Mesendoderm (in vitro differentiated cells): ENCODE data around the gene C12orf43.

Source experiments
- DNase-seq: peaks from one replicate; pipeline ENCODE4 v3.0.0; 2013
- H2AK5ac ChIP-seq: 2 replicates; pipeline ENCODE4 v1.6.1; 2013; ENCODE audit warnings: low read length, inconsistent platforms
- H2BK120ac ChIP-seq: 2 replicates; pipeline ENCODE4 v1.6.1; 2013; ENCODE audit warnings: low read depth, mild to moderate bottlenecking, low read length, moderate library complexity, mixed read lengths
- H2BK15ac ChIP-seq: replicated peaks from 2 replicates; pipeline ENCODE4 v1.6.1; 2013; ENCODE audit warnings: low read depth, mild to moderate bottlenecking, moderate library complexity
- H2BK5ac ChIP-seq: 2 replicates; pipeline ENCODE4 v1.6.1; 2013; ENCODE audit warnings: low read length, inconsistent platforms
- H3K18ac ChIP-seq: 2 replicates; pipeline ENCODE4 v1.6.1; 2013; ENCODE audit warnings: mild to moderate bottlenecking, low read length, mixed read lengths
- H3K23ac ChIP-seq: one replicate; pipeline ENCODE4 v1.6.1; 2013; ENCODE audit warnings: low read length
- H3K27ac ChIP-seq: 2 replicates; pipeline ENCODE4 v1.5.1; 2013; ENCODE audit warnings: low read depth, mild to moderate bottlenecking, inconsistent platforms, low read length, moderate library complexity
- H3K27me3 ChIP-seq: 2 replicates; pipeline ENCODE4 v1.6.1; 2013; ENCODE audit warnings: low read length, control low read depth, mild to moderate bottlenecking, inconsistent platforms; ENCODE audit not compliant: insufficient read depth, poor library complexity
- H3K36me3 ChIP-seq: 2 replicates; pipeline ENCODE4 v1.6.1; 2013; ENCODE audit warnings: low read length, inconsistent platforms; ENCODE audit not compliant: control insufficient read depth, insufficient read depth
- H3K4ac ChIP-seq: one replicate; pipeline ENCODE4 v1.6.1; 2013; ENCODE audit warnings: low read depth, mild to moderate bottlenecking, low read length, moderate library complexity
- H3K4me1 ChIP-seq: 2 replicates; pipeline ENCODE4 v1.6.1; 2013; ENCODE audit warnings: low read depth, low read length, inconsistent platforms; ENCODE audit not compliant: control insufficient read depth
- H3K4me2 ChIP-seq: 2 replicates; pipeline ENCODE4 v1.6.1; 2013; ENCODE audit warnings: low read length
- H3K4me3 ChIP-seq: 2 replicates; pipeline ENCODE4 v1.5.1; 2013; ENCODE audit warnings: mild to moderate bottlenecking, low read length
- H3K56ac ChIP-seq: one replicate; pipeline ENCODE4 v1.6.1; 2013; ENCODE audit warnings: low read length
- H3K79me1 ChIP-seq: 2 replicates; pipeline ENCODE4 v1.6.1; 2013; ENCODE audit warnings: low read length, inconsistent platforms
- H3K79me2 ChIP-seq: 2 replicates; pipeline ENCODE4 v1.6.1; 2013; ENCODE audit warnings: mild to moderate bottlenecking, low read length; ENCODE audit not compliant: control insufficient read depth, insufficient read depth
- H3K9ac ChIP-seq: 2 replicates; pipeline ENCODE4 v1.6.1; 2013; ENCODE audit warnings: low read length, inconsistent platforms
- H4K5ac ChIP-seq: one replicate; pipeline ENCODE4 v1.6.1; 2013; ENCODE audit warnings: low read length
- H4K8ac ChIP-seq: one replicate; pipeline ENCODE4 v1.6.1; 2013; ENCODE audit warnings: low read depth, mild to moderate bottlenecking, control low read depth, low read length, moderate library complexity
- WGBS: extraction: QIAGEN DNeasy Blood & Tissue Kit; methylation state at CpG from one replicate; pipeline ENCODE4 v1.1.7; 2013; ENCODE audit warnings: low lambda C conversion rate, missing lambda C conversion rate; ENCODE audit not compliant: insufficient coverage; ENCODE audit errors: extremely low coverage; 5-methylcytosine and 5-hydroxymethylcytosine counted together

The C12orf43 gene

DNA sequence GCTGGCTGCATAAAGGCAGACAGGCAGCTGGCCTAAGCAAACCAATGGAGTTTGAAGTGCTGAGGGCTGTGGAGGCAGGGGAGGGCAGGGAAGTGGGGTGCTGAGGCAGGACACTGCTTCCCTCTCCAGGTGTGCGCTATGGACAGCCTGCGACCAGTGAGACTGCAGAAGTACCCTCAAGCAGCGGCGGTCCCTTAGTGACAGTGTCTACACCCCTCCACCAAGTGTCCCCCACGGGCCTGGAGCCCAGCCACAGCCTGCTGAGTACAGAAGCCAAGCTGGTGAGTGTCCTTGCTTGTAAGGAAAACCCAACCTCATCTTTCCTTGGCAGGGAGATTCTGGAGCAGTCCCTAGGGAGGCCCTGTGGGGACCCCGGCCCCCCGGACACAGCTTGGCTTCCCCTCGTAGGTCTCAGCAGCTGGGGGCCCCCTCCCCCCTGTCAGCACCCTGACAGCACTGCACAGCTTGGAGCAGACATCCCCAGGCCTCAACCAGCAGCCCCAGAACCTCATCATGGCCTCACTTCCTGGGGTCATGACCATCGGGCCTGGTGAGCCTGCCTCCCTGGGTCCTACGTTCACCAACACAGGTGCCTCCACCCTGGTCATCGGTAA is 20.0 kb downstream of the C12orf43 start:
- no peak overlapping the region for H2AK5ac ChIP-seq
- no peak overlapping the region for H4K5ac ChIP-seq
- no peak overlapping the region for H3K27ac ChIP-seq
- no peaks in the 10 kb centered on the region for H3K36me3 ChIP-seq
- no peak overlapping the region for H4K8ac ChIP-seq
- H2BK120ac ChIP-seq: no peak overlapping the region
- H3K9ac ChIP-seq: no peak overlapping the region
- no peak overlapping the region for H3K23ac ChIP-seq
- no peaks in the 10 kb centered on the region for H3K27me3 ChIP-seq
- H3K4me2 ChIP-seq: no peak overlapping the region
- no peak overlapping the region for H2BK5ac ChIP-seq
- H3K4ac ChIP-seq: no peak overlapping the region
- H3K18ac ChIP-seq: no peak overlapping the region
- H3K79me2 ChIP-seq: no peaks in the 10 kb centered on the region
- DNase-seq: no peak
- no peak overlapping the region for H2BK15ac ChIP-seq
- no peaks in the 10 kb centered on the region for H3K79me1 ChIP-seq
- H3K4me1 ChIP-seq: no peaks in the 10 kb centered on the region
- no CpG with 5 or more reads among the region's 11 CpGs for WGBS
- H3K56ac ChIP-seq: no peak overlapping the region
- H3K4me3 ChIP-seq: no peak overlapping the region

DNA sequence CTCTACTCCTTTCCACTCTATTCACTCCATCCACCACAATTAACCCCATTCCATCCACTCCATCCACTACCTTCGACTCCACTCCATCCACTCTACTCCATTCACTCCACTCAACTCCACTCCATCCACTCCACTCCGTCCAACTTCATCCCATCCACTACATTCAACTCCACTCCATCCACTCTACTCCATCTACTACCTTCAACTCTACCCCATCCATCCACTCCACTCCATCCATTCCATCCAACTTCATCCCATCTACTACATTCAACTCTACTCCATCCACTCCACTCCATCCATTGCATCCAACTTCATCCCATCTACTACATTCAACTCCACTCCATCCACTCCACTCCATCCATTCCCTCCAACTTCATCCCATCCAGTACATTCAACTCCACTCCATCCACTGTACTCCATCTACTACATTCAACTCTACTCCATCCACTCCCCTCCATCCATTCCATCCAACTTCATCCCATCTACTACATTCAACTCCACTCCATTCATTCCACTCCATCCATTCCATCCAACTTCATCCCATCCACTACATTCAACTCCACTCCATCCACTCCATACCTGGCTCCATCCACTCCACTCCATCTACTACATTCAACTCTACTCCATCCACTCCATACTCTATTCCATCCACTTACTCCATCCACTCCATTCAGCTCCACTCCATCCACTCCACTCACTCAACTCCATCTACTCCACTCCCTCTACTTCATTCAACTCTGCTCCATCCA is 21.5 kb downstream of the C12orf43 start:
- Histone ChIP-seq H3K18ac (no peak overlapping the region), H3K9ac (no peak overlapping the region), H3K23ac (no peak overlapping the region), H3K56ac (no peak overlapping the region), H3K79me1 (no peaks in the 10 kb centered on the region), H4K5ac (no peak overlapping the region), H3K4me1 (no peaks in the 10 kb centered on the region), H2BK5ac (no peak overlapping the region), H3K4me2 (no peak overlapping the region), H3K4ac (no peak overlapping the region), H3K27ac (no peak overlapping the region), H3K4me3 (no peak overlapping the region), H3K27me3 (no peaks in the 10 kb centered on the region), H2AK5ac (no peak overlapping the region), H2BK120ac (no peak overlapping the region), H3K36me3 (no peaks in the 10 kb centered on the region), H4K8ac (no peak overlapping the region), H2BK15ac (no peak overlapping the region), H3K79me2 (no peaks in the 10 kb centered on the region)
- DNase-seq: peak; percentile 38
- WGBS: 100% methylated on average over 1 of the region's 2 CpGs

DNA sequence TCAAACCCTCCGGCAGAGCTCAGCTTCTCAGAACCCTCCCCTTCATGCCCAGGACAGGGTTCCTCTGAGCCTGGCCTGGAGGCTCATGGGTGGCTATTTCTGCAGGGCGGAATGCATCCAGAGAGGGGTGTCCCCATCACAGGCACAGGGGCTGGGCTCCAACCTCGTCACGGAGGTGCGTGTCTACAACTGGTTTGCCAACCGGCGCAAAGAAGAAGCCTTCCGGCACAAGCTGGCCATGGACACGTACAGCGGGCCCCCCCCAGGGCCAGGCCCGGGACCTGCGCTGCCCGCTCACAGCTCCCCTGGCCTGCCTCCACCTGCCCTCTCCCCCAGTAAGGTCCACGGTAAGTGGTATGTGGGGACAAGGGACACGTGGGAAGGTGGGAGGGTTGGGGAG is 22.2 kb downstream of the C12orf43 start:
- no peak for DNase-seq
- no peak overlapping the region for H3K9ac ChIP-seq
- no CpG with 5 or more reads among the region's 15 CpGs for WGBS

DNA sequence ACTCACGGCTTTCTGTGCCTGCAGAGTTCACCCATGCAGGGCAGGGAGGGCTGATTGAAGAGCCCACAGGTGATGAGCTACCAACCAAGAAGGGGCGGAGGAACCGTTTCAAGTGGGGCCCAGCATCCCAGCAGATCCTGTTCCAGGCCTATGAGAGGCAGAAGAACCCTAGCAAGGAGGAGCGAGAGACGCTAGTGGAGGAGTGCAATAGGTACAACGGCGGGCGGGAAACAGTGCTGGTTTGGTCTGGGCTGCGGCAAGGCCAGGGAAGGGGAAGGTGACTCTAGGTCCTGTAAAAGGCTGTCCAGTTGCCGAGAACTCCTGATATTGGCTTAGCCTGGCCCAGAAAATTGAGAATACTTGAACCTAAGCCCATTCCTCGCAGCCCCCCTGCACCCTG is 22.8 kb downstream of the C12orf43 start:
- Histone ChIP-seq H3K23ac (no peak overlapping the region), H3K9ac (no peak overlapping the region), H3K4ac (no peak overlapping the region), H2AK5ac (no peak overlapping the region), H3K27me3 (no peaks in the 10 kb centered on the region), H3K4me1 (no peaks in the 10 kb centered on the region), H2BK120ac (no peak overlapping the region), H3K27ac (no peak overlapping the region), H3K56ac (no peak overlapping the region), H3K4me2 (no peak overlapping the region), H3K4me3 (no peak overlapping the region), H3K18ac (no peak overlapping the region), H3K36me3 (no peaks in the 10 kb centered on the region), H4K5ac (no peak overlapping the region), H3K79me1 (no peaks in the 10 kb centered on the region), H3K79me2 (no peaks in the 10 kb centered on the region), H2BK15ac (no peak overlapping the region), H2BK5ac (no peak overlapping the region), H4K8ac (no peak overlapping the region)
- WGBS: no CpG with 5 or more reads among the region's 11 CpGs
- no peak for DNase-seq

More for the DNA sequence above, 22.2 kb downstream of the C12orf43 start:
- no peak overlapping the region for H3K18ac ChIP-seq
- H3K23ac ChIP-seq: no peak overlapping the region
- no peak overlapping the region for H2BK120ac ChIP-seq
- H3K56ac ChIP-seq: no peak overlapping the region
- H3K4me3 ChIP-seq: no peak overlapping the region
- H4K8ac ChIP-seq: no peak overlapping the region
- no peaks in the 10 kb centered on the region for H3K36me3 ChIP-seq
- H2BK15ac ChIP-seq: no peak overlapping the region
- H2AK5ac ChIP-seq: no peak overlapping the region
- H3K27ac ChIP-seq: no peak overlapping the region
- no peaks in the 10 kb centered on the region for H3K4me1 ChIP-seq
- H4K5ac ChIP-seq: no peak overlapping the region
- H2BK5ac ChIP-seq: no peak overlapping the region
- H3K4me2 ChIP-seq: no peak overlapping the region
- H3K79me2 ChIP-seq: no peaks in the 10 kb centered on the region
- H3K4ac ChIP-seq: no peak overlapping the region
- H3K79me1 ChIP-seq: no peaks in the 10 kb centered on the region
- H3K27me3 ChIP-seq: no peaks in the 10 kb centered on the region

DNA sequence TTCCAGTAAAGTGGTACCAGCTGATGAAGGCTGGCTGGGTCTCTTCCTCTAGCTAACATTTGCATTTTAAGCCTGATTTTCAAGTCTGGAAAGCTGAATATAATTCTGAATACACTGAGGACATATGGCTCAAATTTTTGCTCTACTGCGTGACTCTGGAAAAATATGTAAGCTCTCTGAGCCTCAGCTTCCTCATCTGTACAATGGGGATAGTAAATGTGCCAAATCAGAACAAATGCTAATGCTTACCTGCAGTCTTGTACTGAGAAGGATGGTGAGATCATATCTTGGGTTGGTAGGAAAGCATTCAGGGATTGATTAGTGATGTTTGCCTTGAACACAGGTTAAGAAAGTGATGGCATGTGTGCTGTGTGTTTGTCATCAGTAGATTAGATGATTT is 23.3 kb downstream of the C12orf43 start:
- no peak overlapping the region for H3K23ac ChIP-seq
- H3K27me3 ChIP-seq: no peaks in the 10 kb centered on the region

DNA sequence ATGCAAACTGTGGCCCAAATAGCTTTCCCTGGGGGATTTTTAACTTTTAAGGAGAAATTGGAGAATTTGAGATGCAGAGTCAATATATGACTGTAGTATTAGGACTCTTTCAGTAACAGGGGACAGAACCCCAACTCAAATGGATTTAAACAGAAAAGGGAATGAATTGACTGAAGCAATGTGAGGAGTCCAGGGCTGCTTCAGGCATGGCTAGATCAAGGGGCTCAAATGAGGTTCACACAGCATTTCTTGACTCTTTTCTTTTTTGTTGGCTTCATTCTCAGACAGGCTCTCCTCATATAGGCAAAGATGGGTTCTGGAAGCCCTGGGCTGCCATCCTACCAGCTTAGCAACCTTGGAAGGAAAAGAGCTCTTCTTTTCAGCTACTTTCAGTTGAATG is 24.3 kb downstream of the C12orf43 start:
- Histone ChIP-seq H3K18ac (no peak overlapping the region), H2BK120ac (no peak overlapping the region), H2AK5ac (no peak overlapping the region), H3K4me2 (no peak overlapping the region), H2BK15ac (no peak overlapping the region), H3K56ac (no peak overlapping the region), H3K4me3 (no peak overlapping the region), H4K5ac (no peak overlapping the region), H3K9ac (no peak overlapping the region), H3K23ac (no peak overlapping the region), H3K36me3 (no peaks in the 10 kb centered on the region), H3K27me3 (no peaks in the 10 kb centered on the region), H3K79me1 (no peaks in the 10 kb centered on the region), H3K4me1 (no peaks in the 10 kb centered on the region), H4K8ac (no peak overlapping the region), H2BK5ac (no peak overlapping the region), H3K27ac (no peak overlapping the region), H3K79me2 (no peaks in the 10 kb centered on the region), H3K4ac (no peak overlapping the region)
- DNase-seq: no peak

More for the DNA sequence above, 23.3 kb downstream of the C12orf43 start:
- Histone ChIP-seq H3K56ac (no peak overlapping the region), H2AK5ac (no peak overlapping the region), H3K9ac (no peak overlapping the region), H3K4me1 (no peaks in the 10 kb centered on the region), H3K4ac (no peak overlapping the region), H3K36me3 (no peaks in the 10 kb centered on the region), H3K4me2 (no peak overlapping the region), H3K4me3 (no peak overlapping the region), H3K79me2 (no peaks in the 10 kb centered on the region), H3K27ac (no peak overlapping the region), H2BK120ac (no peak overlapping the region), H4K8ac (no peak overlapping the region), H4K5ac (no peak overlapping the region), H3K18ac (no peak overlapping the region), H3K79me1 (no peaks in the 10 kb centered on the region), H2BK5ac (no peak overlapping the region), H2BK15ac (no peak overlapping the region)
- no CpG with 5 or more reads among the region's 1 CpG for WGBS
- no peak for DNase-seq
